Neural progenitor cell (in vitro differentiated cells): ENCODE measurements around the gene BRAT1. TPM values are rescaled to one million over a fixed set of nuclear protein-coding genes. Genes with fewer than 3 reads are reported as not detected.

Experiments used
- DNase-seq: peaks from one replicate; pipeline ENCODE4 v3.0.0-alpha.2; 2016; ENCODE audit warnings: low spot score
- H2AFZ ChIP-seq: fragments of 200-600 bp; sonication (generic); replicated peaks from 2 replicates; pipeline ENCODE4 v1.6.1; 2016; ENCODE audit warnings: antibody characterized with exemption
- H3F3A ChIP-seq: fragments of 200-600 bp; sonication (generic); 2 replicates; pipeline ENCODE4 v1.6.1; 2016; ENCODE audit warnings: antibody characterized with exemption, low read depth
- H3K27ac ChIP-seq: fragments of 200-600 bp; sonication (generic); 2 replicates; pipeline ENCODE4 v1.5.1; 2016; ENCODE audit warnings: mild to moderate bottlenecking
- H3K27me3 ChIP-seq: fragments of 200-600 bp; sonication (generic); 2 replicates; pipeline ENCODE4 v1.6.1; 2016; ENCODE audit warnings: mild to moderate bottlenecking, moderate library complexity
- H3K36me3 ChIP-seq: fragments of 200-600 bp; sonication (generic); 2 replicates; pipeline ENCODE4 v1.5.1; 2016
- H3K4me1 ChIP-seq: fragments of 200-600 bp; sonication (generic); 2 replicates; pipeline ENCODE4 v1.6.1; 2016; ENCODE audit warnings: mixed run types
- H3K4me2 ChIP-seq: fragments of 200-600 bp; sonication (generic); 2 replicates; pipeline ENCODE4 v1.6.1; 2016
- H3K4me3 ChIP-seq: fragments of 200-600 bp; sonication (generic); 2 replicates; pipeline ENCODE4 v1.5.1; 2016
- H3K79me2 ChIP-seq: fragments of 200-600 bp; sonication (generic); 2 replicates; pipeline ENCODE4 v1.6.1; 2016; ENCODE audit warnings: low read depth
- H3K9ac ChIP-seq: fragments of 200-600 bp; sonication (generic); 2 replicates; pipeline ENCODE4 v1.6.1; 2016
- H3K9me3 ChIP-seq: fragments of 200-600 bp; sonication (generic); 2 replicates; pipeline ENCODE4 v1.5.1; 2016; ENCODE audit warnings: low read depth
- H4K20me1 ChIP-seq: fragments of 200-600 bp; sonication (generic); 2 replicates; pipeline ENCODE4 v1.6.1; 2016; ENCODE audit warnings: low read depth
- H3K27ac Mint-ChIP-seq: 3 replicates; pipeline ENCODE4 v1.8.0; 2021; ENCODE audit warnings: mixed read lengths
- H3K27me3 Mint-ChIP-seq: 2 replicates; pipeline ENCODE4 v1.8.0; 2022; ENCODE audit warnings: low read depth, mild to moderate bottlenecking, inconsistent platforms, moderate library complexity, mixed read lengths; ENCODE audit not compliant: insufficient read depth
- H3K36me3 Mint-ChIP-seq: 3 replicates; pipeline ENCODE4 v1.8.0; 2021; ENCODE audit warnings: mixed read lengths
- H3K4me1 Mint-ChIP-seq: 3 replicates; pipeline ENCODE4 v1.8.0; 2021; ENCODE audit warnings: mixed read lengths
- H3K4me3 Mint-ChIP-seq: 3 replicates; pipeline ENCODE4 v1.8.0; 2021; ENCODE audit warnings: mild to moderate bottlenecking, moderate library complexity, mixed read lengths
- H3K9me3 Mint-ChIP-seq: 3 replicates; pipeline ENCODE4 v1.8.0; 2020; ENCODE audit warnings: mixed read lengths
- EZH2 ChIP-seq: fragments of 200-600 bp; sonication (generic); IDR thresholded peaks from 2 replicates; pipeline ENCODE4 v1.6.1; 2017; ENCODE audit warnings: antibody characterized with exemption, mild to moderate bottlenecking, moderate library complexity
- EZH2phosphoT487 ChIP-seq: fragments of 200-600 bp; sonication (generic); IDR thresholded peaks from 2 replicates; pipeline ENCODE4 v1.6.1; 2017; ENCODE audit warnings: antibody characterized with exemption
- total RNA-seq: library from RNA; depleted of rRNA; stranded (reverse); fragments of >200 nt; gene quantifications from 2 replicates; pipeline ENCODE4 v1.2.3, GENCODE V29; 2015; ENCODE audit warnings: low replicate concordance
- TF ChIP-seq, protein P1 (sequence below): fragments of 200-600 bp; sonication (generic); IDR thresholded peaks from 2 replicates; pipeline ENCODE4 v1.5.1; 2017; ENCODE audit warnings: antibody characterized with exemption, mild to moderate bottlenecking

The BRAT1 gene
- total RNA-seq, 1 donor from 2014 or later, result 9.3 TPM

DNA sequence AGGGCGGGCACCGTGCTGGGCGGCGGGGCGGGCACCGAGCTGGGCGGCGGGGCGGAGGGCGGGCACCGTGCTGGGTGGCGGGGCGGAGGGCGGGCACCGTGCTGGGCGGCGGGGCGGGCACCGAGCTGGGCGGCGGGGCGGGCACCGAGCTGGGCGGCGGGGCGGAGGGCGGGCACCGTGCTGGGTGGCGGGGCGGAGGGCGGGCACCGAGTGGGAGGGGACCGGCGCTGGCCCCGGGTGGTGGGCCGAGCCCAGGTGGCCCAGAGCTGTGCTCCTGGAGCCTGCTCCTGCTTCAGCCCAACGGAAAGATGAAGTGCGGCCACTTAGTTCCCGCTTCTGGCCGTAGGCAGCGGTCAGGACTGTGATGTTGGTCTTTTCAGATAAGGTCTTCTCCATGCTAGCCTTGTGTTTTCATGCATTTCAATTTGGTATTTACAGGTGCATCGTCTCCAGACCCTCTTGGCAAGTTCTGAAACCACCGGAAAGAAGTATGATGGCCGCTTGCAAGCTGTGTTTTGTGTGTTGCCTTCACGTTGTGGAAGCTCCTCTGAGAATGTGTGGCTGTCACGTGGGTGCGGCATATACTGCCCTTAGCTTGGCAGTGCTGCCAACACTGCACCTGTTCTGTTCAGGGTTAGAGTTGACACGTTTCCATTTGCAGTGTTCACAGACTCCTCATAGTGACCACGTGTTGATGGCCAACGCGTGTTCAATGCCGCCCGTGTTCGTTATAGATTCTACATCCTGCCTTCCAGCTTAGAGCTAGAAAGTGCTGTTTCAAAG is 28.7 kb upstream of the BRAT1 start:
- peaks cover 3% of the 10 kb centered on the region for H3K4me1 ChIP-seq
- no peak overlapping the region for H3K4me3 ChIP-seq
- no peaks in the 10 kb centered on the region for H3K36me3 ChIP-seq
- Mint-ChIP-seq H3K4me1 (peaks cover 4% of the 10 kb centered on the region), H3K36me3 (peaks cover 24% of the 10 kb centered on the region), H3K27ac (no peak overlapping the region), H3K4me3 (no peak overlapping the region), H3K27me3 (peaks cover 2% of the 10 kb centered on the region), H3K9me3 (no peaks in the 10 kb centered on the region)
- no peak for TF ChIP-seq EZH2
- TF ChIP-seq, protein P1, sequence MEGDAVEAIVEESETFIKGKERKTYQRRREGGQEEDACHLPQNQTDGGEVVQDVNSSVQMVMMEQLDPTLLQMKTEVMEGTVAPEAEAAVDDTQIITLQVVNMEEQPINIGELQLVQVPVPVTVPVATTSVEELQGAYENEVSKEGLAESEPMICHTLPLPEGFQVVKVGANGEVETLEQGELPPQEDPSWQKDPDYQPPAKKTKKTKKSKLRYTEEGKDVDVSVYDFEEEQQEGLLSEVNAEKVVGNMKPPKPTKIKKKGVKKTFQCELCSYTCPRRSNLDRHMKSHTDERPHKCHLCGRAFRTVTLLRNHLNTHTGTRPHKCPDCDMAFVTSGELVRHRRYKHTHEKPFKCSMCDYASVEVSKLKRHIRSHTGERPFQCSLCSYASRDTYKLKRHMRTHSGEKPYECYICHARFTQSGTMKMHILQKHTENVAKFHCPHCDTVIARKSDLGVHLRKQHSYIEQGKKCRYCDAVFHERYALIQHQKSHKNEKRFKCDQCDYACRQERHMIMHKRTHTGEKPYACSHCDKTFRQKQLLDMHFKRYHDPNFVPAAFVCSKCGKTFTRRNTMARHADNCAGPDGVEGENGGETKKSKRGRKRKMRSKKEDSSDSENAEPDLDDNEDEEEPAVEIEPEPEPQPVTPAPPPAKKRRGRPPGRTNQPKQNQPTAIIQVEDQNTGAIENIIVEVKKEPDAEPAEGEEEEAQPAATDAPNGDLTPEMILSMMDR, result no peak
- no peak for TF ChIP-seq EZH2phosphoT487
- H2AFZ ChIP-seq, result no peak overlapping the region
- no peaks in the 10 kb centered on the region for H3K27me3 ChIP-seq
- no peaks in the 10 kb centered on the region for H3K9me3 ChIP-seq
- no peak overlapping the region for H3K9ac ChIP-seq
- no peak overlapping the region for H3K27ac ChIP-seq
- no peaks in the 10 kb centered on the region for H4K20me1 ChIP-seq
- no peaks in the 10 kb centered on the region for H3K79me2 ChIP-seq
- no peak overlapping the region for H3K4me2 ChIP-seq
- DNase-seq, result no peak
- H3F3A ChIP-seq, result peaks cover 6% of the 10 kb centered on the region

DNA sequence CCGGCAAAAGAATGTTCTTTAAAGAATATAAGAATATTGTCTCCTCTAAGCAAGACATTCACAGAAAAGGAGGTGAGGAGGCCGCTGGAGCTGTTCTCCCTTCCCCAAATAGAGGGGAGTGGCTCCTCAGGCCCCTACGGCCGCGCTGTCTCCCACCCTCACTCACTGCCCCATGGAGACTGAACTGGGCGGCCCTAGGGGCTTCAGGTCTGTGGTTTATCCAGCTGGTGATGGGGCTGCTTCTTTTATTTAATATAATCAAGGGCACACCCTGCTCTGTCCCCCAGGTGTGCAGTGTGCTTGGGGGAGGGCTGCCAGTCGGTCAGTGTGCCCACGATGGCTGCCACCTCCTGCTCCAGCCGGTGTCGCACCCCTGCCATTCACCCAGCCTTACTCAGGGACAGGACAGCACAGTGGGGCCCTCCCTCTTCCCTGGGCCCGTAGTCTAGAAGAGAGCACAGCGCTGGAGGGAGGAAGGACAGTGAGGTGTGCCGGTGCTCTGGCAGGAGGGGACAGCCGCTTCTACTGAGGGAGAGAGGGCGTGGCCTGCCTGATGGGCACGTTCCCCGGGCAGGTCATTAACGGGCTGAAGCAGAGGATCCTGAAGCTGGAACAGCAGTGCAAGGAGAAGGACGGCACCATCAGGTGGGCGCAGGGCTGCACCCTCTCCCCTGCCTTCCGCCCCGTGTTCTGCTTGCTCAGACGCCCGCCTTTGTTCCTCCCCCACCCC is 26.8 kb upstream of the BRAT1 start:
- no peak overlapping the region for H2AFZ ChIP-seq

DNA sequence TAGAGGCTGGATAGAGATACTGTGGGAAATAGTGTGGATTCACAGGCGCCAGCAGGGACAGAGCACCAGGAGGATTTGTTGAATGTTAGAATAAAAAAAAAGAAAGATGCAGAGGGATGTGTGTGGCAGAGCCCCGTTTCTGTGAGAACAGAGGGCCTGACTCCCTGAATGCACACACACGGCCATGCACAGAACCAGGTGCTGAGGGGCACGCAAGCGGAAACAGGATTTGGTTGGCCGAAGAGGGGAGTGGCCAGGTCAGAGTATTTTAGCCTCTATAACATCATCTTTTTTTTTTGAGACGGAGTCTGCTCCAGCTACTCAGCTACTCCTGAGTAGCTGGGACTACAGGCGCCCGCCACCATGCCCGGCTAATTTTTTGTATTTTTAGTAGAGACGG is 25.3 kb upstream of the BRAT1 start:
- Mint-ChIP-seq H3K36me3 (peaks cover 28% of the 10 kb centered on the region), H3K27me3 (no peaks in the 10 kb centered on the region), H3K27ac (no peak overlapping the region), H3K4me1 (peaks cover 8% of the 10 kb centered on the region), H3K9me3 (no peaks in the 10 kb centered on the region), H3K4me3 (no peak overlapping the region)
- H3K36me3 ChIP-seq, result no peaks in the 10 kb centered on the region
- no peaks in the 10 kb centered on the region for H3K9me3 ChIP-seq
- no peak overlapping the region for H3K4me2 ChIP-seq
- TF ChIP-seq EZH2 (no peak), EZH2phosphoT487 (no peak)
- TF ChIP-seq, protein P1, result no peak
- no peaks in the 10 kb centered on the region for H3K79me2 ChIP-seq
- H3F3A ChIP-seq, result peaks cover 6% of the 10 kb centered on the region
- H3K27me3 ChIP-seq, result no peaks in the 10 kb centered on the region
- H3K27ac ChIP-seq, result no peak overlapping the region
- peaks cover 3% of the 10 kb centered on the region for H3K4me1 ChIP-seq
- no peak overlapping the region for H3K4me3 ChIP-seq
- no peak overlapping the region for H2AFZ ChIP-seq
- H3K9ac ChIP-seq, result no peak overlapping the region
- no peak for DNase-seq
- H4K20me1 ChIP-seq, result no peaks in the 10 kb centered on the region

More for the DNA sequence above, 26.8 kb upstream of the BRAT1 start:
- H3K4me1 ChIP-seq, result peaks cover 3% of the 10 kb centered on the region
- H3K4me2 ChIP-seq, result no peak overlapping the region
- Mint-ChIP-seq H3K27ac (no peak overlapping the region), H3K4me3 (no peak overlapping the region), H3K27me3 (peaks cover 2% of the 10 kb centered on the region), H3K9me3 (no peaks in the 10 kb centered on the region), H3K4me1 (peaks cover 4% of the 10 kb centered on the region), H3K36me3 (peaks cover 23% of the 10 kb centered on the region)
- no peak overlapping the region for H3K27ac ChIP-seq
- H4K20me1 ChIP-seq, result no peaks in the 10 kb centered on the region
- H3K27me3 ChIP-seq, result no peaks in the 10 kb centered on the region
- DNase-seq, result no peak
- peaks cover 6% of the 10 kb centered on the region for H3F3A ChIP-seq
- H3K9ac ChIP-seq, result no peak overlapping the region
- no peaks in the 10 kb centered on the region for H3K9me3 ChIP-seq
- no peaks in the 10 kb centered on the region for H3K36me3 ChIP-seq
- H3K79me2 ChIP-seq, result no peaks in the 10 kb centered on the region
- no peak overlapping the region for H3K4me3 ChIP-seq
- TF ChIP-seq, protein P1, result no peak
- TF ChIP-seq EZH2phosphoT487 (no peak), EZH2 (no peak)
